Natural killer cell (primary cell): Measurements from ENCODE around the gene DRD3. TPM values are rescaled to one million over a fixed set of nuclear protein-coding genes. Genes with fewer than 3 reads are reported as not detected.

Experiments
- ATAC-seq, 3 donors: fragments of 150-1000 bp in 2 of 3; fragments of 200-7000 bp in 1 of 3; cut with Tn5 transposase; 1 replicate in 1 of 3; 2 replicates in 2 of 3; pipeline ENCODE4 v1.10.0; 2021; ENCODE audit warnings: mild to moderate bottlenecking in 2 of 3, moderate library complexity in 2 of 3
- DNase-seq, 2 donors: peaks; one replicate each; pipeline versions ENCODE4 v3.0.0 to v3.0.0-alpha.2; 2013 to 2021; ENCODE audit warnings: mixed read lengths in 1 of 2
- H3K27ac ChIP-seq: one replicate; pipeline ENCODE4 v1.5.1; 2013; ENCODE audit warnings: mild to moderate bottlenecking, low read length
- H3K27me3 ChIP-seq: one replicate; pipeline ENCODE4 v1.6.1; 2013; ENCODE audit warnings: low read length; ENCODE audit not compliant: control insufficient read depth, insufficient read depth
- H3K36me3 ChIP-seq: one replicate; pipeline ENCODE4 v1.6.1; 2013; ENCODE audit warnings: low read length; ENCODE audit not compliant: control insufficient read depth, insufficient read depth
- H3K4me1 ChIP-seq: one replicate; pipeline ENCODE4 v1.6.1; 2013; ENCODE audit warnings: low read length; ENCODE audit not compliant: control insufficient read depth, insufficient read depth
- H3K4me3 ChIP-seq: one replicate; pipeline ENCODE4 v1.5.1; 2013; ENCODE audit warnings: low read length
- H3K9me3 ChIP-seq: one replicate; pipeline ENCODE4 v1.6.1; 2013; ENCODE audit warnings: low read length; ENCODE audit not compliant: control insufficient read depth, insufficient read depth
- H3K27ac Mint-ChIP-seq, 2 donors: one replicate each; pipeline ENCODE4 v1.8.0; 2022; ENCODE audit warnings: mild to moderate bottlenecking in 2 of 2, mixed read lengths in 2 of 2, moderate library complexity in 1 of 2
- H3K27me3 Mint-ChIP-seq, 2 donors: one replicate each; pipeline ENCODE4 v1.8.0; 2022; ENCODE audit warnings: low read depth in 2 of 2, mixed read lengths in 2 of 2
- H3K36me3 Mint-ChIP-seq: one replicate; pipeline ENCODE4 v1.8.0; 2022; ENCODE audit warnings: mixed read lengths
- H3K4me1 Mint-ChIP-seq, 2 donors: one replicate each; pipeline ENCODE4 v1.8.0; 2022; ENCODE audit warnings: mixed read lengths in 2 of 2
- H3K4me3 Mint-ChIP-seq: one replicate; pipeline ENCODE4 v1.8.0; 2022; ENCODE audit warnings: mild to moderate bottlenecking, moderate library complexity, mixed read lengths
- H3K9me3 Mint-ChIP-seq, 2 donors: one replicate each; pipeline ENCODE4 v1.8.0; 2022; ENCODE audit warnings: mixed read lengths in 2 of 2
- WGBS: methylation state at CpG from one replicate; pipeline ENCODE4 v1.1.7; 2013; ENCODE audit warnings: missing lambda C conversion rate; ENCODE audit not compliant: insufficient coverage; 5-methylcytosine and 5-hydroxymethylcytosine counted together
- intact Hi-C: fragments of 100-400 bp; cut with micrococcal nuclease; formaldehyde crosslinking; loops from one replicate; pipeline ENCODE4 v1.14.2; 2022
- total RNA-seq, 4 donors: library from RNA; stranded (reverse); fragments of 120-200 nt in 1 of 4; gene quantifications; one replicate each; pipeline versions ENCODE4 v1.2.3 to v1.2.4, GENCODE V29; 2013 to 2022
- TF ChIP-seq, protein P1 (sequence below): fragments of 200-600 bp; IDR thresholded peaks from one replicate; pipeline ENCODE4 v1.8.0; 2022; ENCODE audit warnings: antibody characterized with exemption

The DRD3 gene
- total RNA-seq, 3 donors from 2014 or later (not counting 1 experiment from before 2014, with no cell fraction given), result not detected

DNA sequence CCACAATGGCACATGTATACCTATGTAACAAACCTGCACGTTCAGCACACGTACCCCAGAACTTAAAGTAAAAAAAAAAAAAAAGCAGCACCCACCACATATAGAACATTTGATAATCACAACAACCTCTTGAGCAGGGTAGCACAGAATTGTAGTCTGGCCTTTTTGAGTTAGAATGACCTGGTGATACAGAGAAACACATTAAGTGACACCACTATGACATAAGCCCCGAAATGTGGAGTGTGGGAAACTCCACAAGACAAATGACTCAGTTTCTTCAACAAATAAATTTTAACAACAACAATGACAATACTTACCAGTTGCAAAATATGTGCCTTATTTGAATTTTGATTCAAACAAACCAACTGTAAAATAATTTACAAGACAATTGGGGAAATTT, 46.4 kb downstream of the DRD3 start:
- Histone ChIP-seq H3K4me3 (no peak overlapping the region), H3K36me3 (no peaks in the 10 kb centered on the region), H3K27me3 (no peaks in the 10 kb centered on the region), H3K9me3 (no peaks in the 10 kb centered on the region), H3K4me1 (no peaks in the 10 kb centered on the region), H3K27ac (no peak overlapping the region)
- Mint-ChIP-seq H3K4me3 (no peak overlapping the region), H3K9me3 (no peaks in the 10 kb centered on the region), H3K4me1 (no peaks in the 10 kb centered on the region), H3K27me3 (peaks cover 0 to 7% of the 10 kb centered on the region in 2 donors), H3K27ac (no peak overlapping the region), H3K36me3 (no peaks in the 10 kb centered on the region)
- no peak for ATAC-seq
- intact Hi-C loops, result no loop called here
- no peak for DNase-seq
- 94% methylated on average over 3 of the region's 3 CpGs for WGBS
- TF ChIP-seq, protein P1, sequence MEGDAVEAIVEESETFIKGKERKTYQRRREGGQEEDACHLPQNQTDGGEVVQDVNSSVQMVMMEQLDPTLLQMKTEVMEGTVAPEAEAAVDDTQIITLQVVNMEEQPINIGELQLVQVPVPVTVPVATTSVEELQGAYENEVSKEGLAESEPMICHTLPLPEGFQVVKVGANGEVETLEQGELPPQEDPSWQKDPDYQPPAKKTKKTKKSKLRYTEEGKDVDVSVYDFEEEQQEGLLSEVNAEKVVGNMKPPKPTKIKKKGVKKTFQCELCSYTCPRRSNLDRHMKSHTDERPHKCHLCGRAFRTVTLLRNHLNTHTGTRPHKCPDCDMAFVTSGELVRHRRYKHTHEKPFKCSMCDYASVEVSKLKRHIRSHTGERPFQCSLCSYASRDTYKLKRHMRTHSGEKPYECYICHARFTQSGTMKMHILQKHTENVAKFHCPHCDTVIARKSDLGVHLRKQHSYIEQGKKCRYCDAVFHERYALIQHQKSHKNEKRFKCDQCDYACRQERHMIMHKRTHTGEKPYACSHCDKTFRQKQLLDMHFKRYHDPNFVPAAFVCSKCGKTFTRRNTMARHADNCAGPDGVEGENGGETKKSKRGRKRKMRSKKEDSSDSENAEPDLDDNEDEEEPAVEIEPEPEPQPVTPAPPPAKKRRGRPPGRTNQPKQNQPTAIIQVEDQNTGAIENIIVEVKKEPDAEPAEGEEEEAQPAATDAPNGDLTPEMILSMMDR, result no peak

DNA sequence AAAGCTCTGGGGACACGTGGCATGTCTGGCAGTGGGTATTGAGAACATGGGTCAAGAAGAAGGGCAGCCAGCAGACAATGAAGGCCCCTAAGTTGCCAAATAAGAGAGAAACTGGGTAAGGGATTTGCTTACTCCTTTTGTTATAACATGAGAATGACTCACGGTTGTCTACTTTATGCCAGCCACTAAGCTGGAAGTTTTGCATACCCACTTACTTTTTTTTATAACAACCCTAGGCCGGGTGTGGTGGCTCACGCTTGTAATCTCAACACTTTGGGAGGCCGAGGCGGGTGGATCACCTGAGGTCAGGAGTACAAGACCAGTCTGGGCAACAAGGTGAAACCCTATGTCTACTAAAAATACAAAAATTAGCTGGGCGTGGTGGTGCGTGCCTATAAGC, 50.0 kb downstream of the DRD3 start:
- Histone ChIP-seq H3K4me1 (no peaks in the 10 kb centered on the region), H3K4me3 (no peak overlapping the region), H3K27ac (no peak overlapping the region), H3K27me3 (no peaks in the 10 kb centered on the region), H3K36me3 (no peaks in the 10 kb centered on the region), H3K9me3 (no peaks in the 10 kb centered on the region)
- no peak for ATAC-seq
- 91% methylated on average over 8 of the region's 8 CpGs for WGBS
- Mint-ChIP-seq H3K4me3 (no peak overlapping the region), H3K36me3 (no peaks in the 10 kb centered on the region), H3K27ac (no peak overlapping the region), H3K27me3 (peaks cover 0 to 4% of the 10 kb centered on the region in 2 donors), H3K9me3 (no peaks in the 10 kb centered on the region), H3K4me1 (no peaks in the 10 kb centered on the region)
- TF ChIP-seq, protein P1, result no peak
- no peak for DNase-seq
- intact Hi-C loops, result no loop called here

DNA sequence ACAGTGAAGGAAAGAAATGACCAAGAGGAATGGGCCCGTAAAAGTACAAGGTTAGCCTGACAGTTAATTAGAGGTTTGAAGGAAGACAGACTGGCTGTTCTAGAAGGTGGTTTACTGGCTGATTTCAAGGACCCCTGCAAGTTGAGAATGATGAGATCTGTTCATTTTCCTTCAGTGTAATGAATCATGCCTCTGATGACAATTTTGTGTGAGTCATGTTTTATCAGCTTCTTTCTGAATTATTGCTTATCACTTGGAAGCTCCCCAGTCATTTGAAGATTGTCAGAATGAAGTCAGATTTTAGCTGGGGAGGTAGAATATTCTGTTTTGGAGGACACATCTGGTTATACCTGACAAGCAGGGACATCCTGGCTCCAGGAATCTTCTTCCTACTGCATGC, 50.6 kb downstream of the DRD3 start:
- Histone ChIP-seq H3K4me1 (no peaks in the 10 kb centered on the region), H3K9me3 (no peaks in the 10 kb centered on the region), H3K36me3 (no peaks in the 10 kb centered on the region), H3K27me3 (no peaks in the 10 kb centered on the region), H3K27ac (no peak overlapping the region), H3K4me3 (no peak overlapping the region)
- TF ChIP-seq, protein P1, result no peak
- Mint-ChIP-seq H3K4me1 (no peaks in the 10 kb centered on the region), H3K27ac (no peak overlapping the region), H3K36me3 (no peaks in the 10 kb centered on the region), H3K27me3 (peaks cover 0 to 4% of the 10 kb centered on the region in 2 donors), H3K9me3 (no peaks in the 10 kb centered on the region), H3K4me3 (no peak overlapping the region)
- intact Hi-C loops, result no loop called here
- 97% methylated on average over 1 of the region's 1 CpG for WGBS
- no peak for DNase-seq
- no peak for ATAC-seq

DNA sequence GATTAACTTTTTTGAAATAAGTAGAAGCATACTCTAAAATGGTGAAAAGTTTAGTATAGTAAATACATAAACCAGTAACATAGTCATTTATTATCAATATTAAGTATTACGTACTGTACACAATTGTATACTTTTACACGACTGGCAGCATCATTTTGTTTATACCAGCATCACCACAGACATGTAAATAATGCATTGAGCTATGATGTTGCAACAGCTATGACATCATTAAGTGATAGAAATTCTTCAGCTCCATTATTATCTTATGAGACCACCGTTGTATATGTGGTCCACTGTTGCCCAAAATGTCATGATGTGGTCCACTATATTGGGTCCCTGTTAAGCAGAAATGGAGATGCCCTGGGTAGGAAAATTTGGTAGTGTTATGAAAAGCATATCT, 51.3 kb downstream of the DRD3 start:
- Histone ChIP-seq H3K27ac (no peak overlapping the region), H3K9me3 (no peaks in the 10 kb centered on the region), H3K27me3 (no peaks in the 10 kb centered on the region), H3K4me1 (no peaks in the 10 kb centered on the region), H3K36me3 (no peaks in the 10 kb centered on the region), H3K4me3 (no peak overlapping the region)
- Mint-ChIP-seq H3K36me3 (no peaks in the 10 kb centered on the region), H3K4me1 (no peaks in the 10 kb centered on the region), H3K27ac (no peak overlapping the region), H3K4me3 (no peak overlapping the region), H3K9me3 (no peaks in the 10 kb centered on the region), H3K27me3 (peaks cover 0 to 4% of the 10 kb centered on the region in 2 donors)
- WGBS, result 100% methylated on average over 1 of the region's 3 CpGs
- intact Hi-C loops, result no loop called here
- TF ChIP-seq, protein P1, result no peak
- DNase-seq (no peak), ATAC-seq (no peak)
